Myometrial cell (primary cell): Measurements from ENCODE around the gene TULP4. TPM values are rescaled to one million over a fixed set of nuclear protein-coding genes. Genes with fewer than 3 reads are reported as not detected.

Source experiments
- total RNA-seq: library from RNA; depleted of rRNA; stranded (reverse); fragments of >200 nt; gene quantifications from 2 replicates; pipeline ENCODE4 v1.2.3, GENCODE V29; 2015

Gene TULP4, protein sequence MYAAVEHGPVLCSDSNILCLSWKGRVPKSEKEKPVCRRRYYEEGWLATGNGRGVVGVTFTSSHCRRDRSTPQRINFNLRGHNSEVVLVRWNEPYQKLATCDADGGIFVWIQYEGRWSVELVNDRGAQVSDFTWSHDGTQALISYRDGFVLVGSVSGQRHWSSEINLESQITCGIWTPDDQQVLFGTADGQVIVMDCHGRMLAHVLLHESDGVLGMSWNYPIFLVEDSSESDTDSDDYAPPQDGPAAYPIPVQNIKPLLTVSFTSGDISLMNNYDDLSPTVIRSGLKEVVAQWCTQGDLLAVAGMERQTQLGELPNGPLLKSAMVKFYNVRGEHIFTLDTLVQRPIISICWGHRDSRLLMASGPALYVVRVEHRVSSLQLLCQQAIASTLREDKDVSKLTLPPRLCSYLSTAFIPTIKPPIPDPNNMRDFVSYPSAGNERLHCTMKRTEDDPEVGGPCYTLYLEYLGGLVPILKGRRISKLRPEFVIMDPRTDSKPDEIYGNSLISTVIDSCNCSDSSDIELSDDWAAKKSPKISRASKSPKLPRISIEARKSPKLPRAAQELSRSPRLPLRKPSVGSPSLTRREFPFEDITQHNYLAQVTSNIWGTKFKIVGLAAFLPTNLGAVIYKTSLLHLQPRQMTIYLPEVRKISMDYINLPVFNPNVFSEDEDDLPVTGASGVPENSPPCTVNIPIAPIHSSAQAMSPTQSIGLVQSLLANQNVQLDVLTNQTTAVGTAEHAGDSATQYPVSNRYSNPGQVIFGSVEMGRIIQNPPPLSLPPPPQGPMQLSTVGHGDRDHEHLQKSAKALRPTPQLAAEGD (N-terminal part only)
- 9.9 and 32.3 TPM in 2 replicates for total RNA-seq

DNA sequence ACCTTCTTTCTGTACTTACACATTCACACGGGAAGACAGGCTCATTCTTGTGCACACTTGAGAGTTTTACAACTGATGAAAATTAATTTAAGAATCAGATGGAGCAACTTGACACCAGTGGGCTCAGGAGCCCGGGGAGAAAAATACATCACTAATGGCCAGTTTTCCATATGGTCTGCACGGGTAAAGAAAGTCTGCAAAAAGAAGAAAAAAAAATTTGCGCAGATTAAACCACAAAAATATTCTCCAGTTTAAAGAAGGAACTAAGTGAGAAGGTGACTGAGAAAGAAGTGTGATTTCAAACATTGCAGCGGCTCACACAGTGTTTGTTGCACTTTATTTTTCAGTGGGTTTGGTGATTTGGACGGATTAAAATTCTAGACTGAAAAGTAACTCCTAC, at the start of gene TULP4:
Gene TULP4, plus strand, starts transcription at position 301 of the 400 bp plus-strand sequence. CDS start 1,552 bp downstream, outside the sequence.

DNA sequence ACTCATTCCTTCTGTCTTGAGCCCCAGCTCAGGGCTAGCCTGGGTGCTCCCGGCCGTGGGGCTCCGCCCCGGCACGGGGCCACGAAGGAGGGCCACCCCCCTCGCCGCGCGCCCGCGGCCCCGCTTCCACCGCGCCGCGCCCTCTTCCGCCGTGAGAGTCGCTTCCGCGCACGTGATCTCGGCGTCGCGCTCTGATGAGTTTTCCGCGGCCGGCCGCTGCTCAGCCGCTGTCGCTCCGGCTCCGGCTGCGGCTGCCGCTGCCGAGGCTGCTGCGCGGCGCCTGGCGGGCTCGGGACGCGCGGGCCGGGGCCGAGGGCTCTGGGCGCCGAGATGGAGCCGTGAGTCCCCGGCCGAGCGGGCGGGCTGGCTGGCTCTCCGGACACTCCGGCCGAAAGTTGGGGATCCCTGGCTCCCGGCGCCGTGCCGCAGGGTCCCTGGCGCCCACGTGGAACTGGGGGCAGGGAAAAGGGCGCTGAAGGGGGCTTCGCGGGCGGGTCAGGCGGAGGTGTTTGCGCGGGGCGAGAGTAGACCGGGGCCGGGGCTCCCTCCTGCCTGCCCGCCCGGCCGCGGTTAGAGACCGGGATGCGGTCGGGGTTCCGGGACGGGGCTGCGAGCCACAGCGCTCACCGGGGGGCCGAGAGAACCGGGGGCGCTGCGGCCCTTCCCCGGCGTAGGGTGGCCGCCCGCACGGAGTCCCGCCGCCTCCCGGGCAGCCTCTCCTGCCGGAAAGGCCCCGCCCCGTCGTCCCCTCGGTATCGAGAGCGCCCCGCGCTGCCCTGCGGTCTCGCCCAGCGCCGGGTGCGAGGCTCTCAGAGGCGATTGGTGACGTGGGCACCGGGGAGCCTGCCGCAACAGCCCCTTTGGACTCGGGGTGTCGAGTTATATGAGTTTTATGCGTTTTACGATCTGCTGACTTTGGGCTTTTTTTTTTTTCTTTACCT, 247.9 kb downstream of the TULP4 start, which contains the start of gene TMEM181:
Gene TMEM181, plus strand, starts transcription at position 197 of the 941 bp plus-strand sequence. Its CDS starts 134 bp downstream, at position 331.

Other genes with a start within 250 kb of the TULP4 start
- 2.0 and 4.8 TPM in 2 replicates for gene SERAC1, start 144.2 kb upstream of the TULP4 start, total RNA-seq
- gene GTF2H5, start 144.1 kb upstream of the TULP4 start, total RNA-seq = 3.5 and 5.2 TPM in 2 replicates
- gene TMEM181, start 247.6 kb downstream of the TULP4 start, total RNA-seq = 23.1 and 28.9 TPM in 2 replicates